ENCODE measurements around the gene OSTF1.

The OSTF1 gene

GRCh38 chr9:75120686-75121085 is 32.4 kb downstream of the OSTF1 start:
- DNase-seq (ENCODE audit: low read depth in 3 of 3) = no peak

- DNase-seq (ENCODE audit: low read depth in 3 of 3) = no peak
Observed at GRCh38 chr9:75121914-75122558, 33.7 kb downstream of the OSTF1 start.

- no peak for DNase-seq (ENCODE audit: low read depth in 3 of 3)
Observed at GRCh38 chr9:75123696-75124095, 35.4 kb downstream of the OSTF1 start.

GRCh38 chr9:75128535-75128934 is 40.2 kb downstream of the OSTF1 start:
- no peak for DNase-seq (ENCODE audit: low read depth in 3 of 3)

- DNase-seq (ENCODE audit: low read depth in 3 of 3) = no peak
Observed at GRCh38 chr9:75130172-75130571, 41.9 kb downstream of the OSTF1 start.

DNA sequence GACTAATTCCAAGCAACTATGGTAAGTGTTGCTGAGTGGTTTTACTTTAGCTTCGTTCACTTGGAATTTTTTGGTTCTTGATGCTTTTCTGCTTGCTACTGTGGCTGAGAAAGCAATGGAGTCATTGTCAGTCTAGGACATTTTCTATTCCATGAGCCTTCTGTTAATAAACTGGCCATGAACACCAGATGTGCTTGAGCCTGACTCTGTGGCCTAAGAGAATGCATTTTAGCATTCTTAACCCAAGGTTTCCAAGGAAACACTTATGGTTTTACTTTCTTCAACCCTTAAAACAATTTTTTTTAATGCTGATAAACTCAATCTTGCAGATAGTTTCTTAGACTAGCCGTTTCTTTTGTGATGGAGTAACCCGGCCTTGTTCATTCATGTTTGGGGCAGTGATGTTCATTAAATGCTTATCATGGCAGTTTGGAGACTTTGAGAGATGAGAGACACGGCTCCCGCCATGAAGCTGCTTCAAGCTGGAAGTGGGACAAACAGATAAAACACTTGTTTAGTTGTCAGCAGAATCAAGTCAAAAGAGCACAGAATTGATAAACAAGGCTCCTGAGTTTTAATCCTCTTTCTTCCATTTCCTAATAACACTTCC is 42.4 kb downstream of the OSTF1 start:
- no peak for DNase-seq (ENCODE audit: low read depth in 3 of 3)

DNA sequence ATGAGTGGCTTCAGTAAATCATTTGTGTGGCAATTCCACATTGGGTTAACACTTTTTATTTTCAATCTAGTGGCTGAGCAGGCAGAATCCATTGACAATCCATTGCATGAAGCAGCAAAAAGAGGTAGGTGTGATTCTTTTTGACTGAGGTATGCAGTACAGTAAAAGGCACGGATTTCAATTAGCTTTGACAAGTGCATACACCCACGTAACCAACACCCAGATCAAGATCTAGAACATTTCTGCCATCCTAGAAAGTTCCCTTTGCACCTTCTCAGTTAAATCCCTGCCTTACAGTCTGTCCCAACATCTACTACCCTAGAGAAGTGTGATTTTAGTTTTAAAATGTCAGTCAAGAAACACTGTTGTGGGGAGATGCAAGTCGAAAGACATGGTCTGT is 43.4 kb downstream of the OSTF1 start:
- no peak for DNase-seq (ENCODE audit: low read depth in 3 of 3)

DNA sequence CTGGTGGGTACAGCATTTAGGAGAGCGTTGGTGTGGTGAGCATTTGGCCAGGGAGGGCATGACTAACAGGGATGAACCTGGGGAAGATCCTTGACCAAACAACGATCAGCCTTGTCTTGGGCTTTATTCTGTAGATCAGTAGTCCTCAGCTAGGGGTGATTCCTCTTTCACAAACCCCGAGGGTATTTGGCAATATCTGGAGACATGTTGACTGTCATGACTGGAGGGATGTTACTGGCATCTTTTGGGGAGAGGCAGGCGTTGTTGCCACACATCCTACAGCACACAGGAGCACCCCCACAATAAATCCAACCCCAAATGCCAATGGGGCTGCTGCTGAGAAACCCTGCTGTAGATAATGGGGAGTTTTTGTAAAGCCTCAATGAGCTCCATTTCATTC is 43.9 kb downstream of the OSTF1 start:
- DNase-seq (ENCODE audit: low read depth in 3 of 3) = no peak

GRCh38 chr9:75133396-75133795 is 45.1 kb downstream of the OSTF1 start:
- DNase-seq (ENCODE audit: low read depth in 3 of 3) = no peak

- DNase-seq (ENCODE audit: low read depth in 3 of 3) = no peak
Observed at GRCh38 chr9:75134495-75134894, 46.2 kb downstream of the OSTF1 start.

DNA sequence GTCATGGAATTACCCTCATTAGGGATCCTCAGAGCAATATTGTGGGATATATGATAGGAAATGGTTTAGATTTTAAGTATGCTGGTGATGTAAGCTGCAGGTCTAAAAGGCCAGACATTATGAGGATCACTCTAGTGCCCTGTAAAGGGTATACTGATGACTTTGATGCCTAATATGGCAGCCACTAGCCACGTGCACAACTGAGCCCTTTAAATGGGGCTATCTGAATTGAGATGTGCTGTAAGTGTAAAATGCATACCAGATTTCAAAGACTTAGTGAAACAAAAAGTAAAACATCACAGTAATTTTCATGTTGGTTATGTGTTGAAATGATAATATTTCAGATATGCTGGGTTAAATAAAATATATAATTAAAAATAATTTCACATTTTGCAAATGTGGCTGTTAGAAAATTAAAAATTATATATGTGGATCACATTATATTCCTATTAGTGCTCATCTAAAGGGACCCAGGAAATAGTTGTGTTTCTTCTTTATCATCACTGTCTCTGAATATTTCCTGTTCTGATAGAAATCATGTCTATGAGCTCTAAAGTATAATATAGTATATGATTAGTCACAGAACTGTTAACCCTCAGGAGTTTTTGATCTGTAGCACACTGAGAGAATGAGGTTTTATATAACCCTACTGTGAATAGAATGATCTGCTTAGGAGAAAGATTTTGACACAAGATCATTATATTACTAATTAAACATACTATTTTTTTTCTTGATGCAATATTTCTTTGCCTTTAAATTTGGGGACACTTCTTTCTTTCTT is 50.1 kb downstream of the OSTF1 start:
- DNase-seq (ENCODE audit: low read depth in 3 of 3) = no peak

DNA sequence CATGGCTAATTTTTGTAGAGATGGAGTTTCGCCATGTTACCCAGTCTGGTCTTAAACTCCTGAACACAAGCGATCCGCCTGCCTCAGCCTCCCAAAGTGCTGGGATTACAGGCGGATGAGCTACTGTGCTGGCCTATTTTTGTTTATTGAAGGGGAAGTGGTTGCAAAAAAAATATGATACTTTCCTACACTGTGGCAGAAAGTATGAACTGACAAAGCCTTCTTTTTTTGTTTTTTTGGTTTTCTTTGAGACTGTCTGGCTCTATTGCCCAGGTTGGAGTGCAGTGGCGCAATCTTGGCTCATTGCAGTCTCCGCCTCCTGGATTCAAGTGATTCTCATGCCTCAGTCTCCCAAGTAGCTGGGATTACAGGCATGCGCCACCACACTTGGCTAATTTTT is 50.9 kb downstream of the OSTF1 start:
- DNase-seq (ENCODE audit: low read depth in 3 of 3) = no peak

GRCh38 chr9:75140261-75140660 is 51.9 kb downstream of the OSTF1 start:
- DNase-seq (ENCODE audit: low read depth in 3 of 3) = no peak

DNA sequence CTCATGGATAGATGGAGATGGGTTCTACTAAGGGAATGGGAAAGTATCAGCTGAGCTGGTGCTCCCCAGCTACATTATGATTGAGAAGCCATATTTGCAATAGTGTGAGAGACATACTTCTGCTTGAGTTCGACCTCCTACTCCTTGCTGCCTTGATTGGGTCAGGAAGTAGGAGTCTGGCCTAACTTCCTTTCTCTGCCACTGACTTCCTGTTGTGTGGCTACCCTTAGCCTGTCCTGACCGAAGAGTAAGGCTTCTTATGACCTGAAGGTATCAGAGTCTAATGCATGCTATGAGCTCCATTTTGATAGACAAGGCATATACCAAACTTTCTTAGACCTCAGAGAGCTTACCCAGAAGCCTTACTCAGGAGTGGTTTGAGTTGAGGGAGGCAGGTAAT is 53.9 kb downstream of the OSTF1 start:
- DNase-seq (ENCODE audit: low read depth in 3 of 3) = no peak

DNA sequence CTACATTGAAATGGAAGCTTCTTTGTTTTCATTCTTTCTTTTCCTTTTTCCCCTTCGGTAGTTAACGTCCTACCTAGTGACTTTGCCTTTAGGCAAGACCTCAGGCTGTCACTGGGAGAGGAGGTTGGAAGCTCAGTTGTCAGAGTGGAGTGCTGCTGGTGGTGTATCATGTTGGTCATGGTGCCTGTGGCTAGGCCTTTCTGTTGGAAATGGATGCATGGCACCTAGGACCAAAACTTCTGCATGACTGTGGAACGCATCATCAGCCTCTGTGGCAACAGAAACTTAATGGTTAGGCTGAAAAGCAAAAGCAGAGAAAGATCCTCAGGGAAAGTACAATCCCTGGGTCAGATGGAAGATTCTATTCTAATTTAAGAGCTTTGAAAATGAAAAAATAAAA is 57.9 kb downstream of the OSTF1 start:
- DNase-seq (ENCODE audit: low read depth in 3 of 3) = no peak

GRCh38 chr9:75147638-75148037 is 59.3 kb downstream of the OSTF1 start:
- no peak for DNase-seq (ENCODE audit: low read depth in 3 of 3)

- DNase-seq (ENCODE audit: low read depth in 3 of 3) = no peak
Observed at GRCh38 chr9:75148561-75148960, 60.2 kb downstream of the OSTF1 start.

GRCh38 chr9:75149841-75150241 is 61.5 kb downstream of the OSTF1 start:
- DNase-seq (ENCODE audit: low read depth in 3 of 3) = no peak

GRCh38 chr9:75150512-75150911 is 62.2 kb downstream of the OSTF1 start:
- no peak for DNase-seq (ENCODE audit: low read depth in 3 of 3)

- no peak for DNase-seq (ENCODE audit: low read depth in 3 of 3)
Observed at GRCh38 chr9:75152416-75152815, 64.1 kb downstream of the OSTF1 start.

DNA sequence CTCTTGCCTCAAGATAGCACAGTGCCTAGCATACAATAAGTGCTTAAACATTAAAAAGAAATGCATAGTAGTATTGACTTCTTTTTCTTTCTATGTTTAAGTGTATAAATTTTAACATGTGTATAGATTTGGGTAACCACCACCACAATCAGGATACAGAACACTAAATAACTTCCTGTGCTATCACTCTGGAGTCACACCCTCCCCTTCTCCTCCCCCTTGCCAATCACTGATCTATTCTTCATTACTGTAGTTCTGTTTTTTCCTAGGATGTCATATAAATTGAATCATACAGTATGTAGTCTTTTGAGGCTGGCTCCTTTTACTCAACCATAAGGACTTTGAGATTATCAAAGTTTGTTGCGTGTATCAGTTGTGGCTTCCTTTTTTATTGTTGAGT is 68.5 kb downstream of the OSTF1 start:
- no peak for DNase-seq (ENCODE audit: low read depth in 3 of 3)

DNA sequence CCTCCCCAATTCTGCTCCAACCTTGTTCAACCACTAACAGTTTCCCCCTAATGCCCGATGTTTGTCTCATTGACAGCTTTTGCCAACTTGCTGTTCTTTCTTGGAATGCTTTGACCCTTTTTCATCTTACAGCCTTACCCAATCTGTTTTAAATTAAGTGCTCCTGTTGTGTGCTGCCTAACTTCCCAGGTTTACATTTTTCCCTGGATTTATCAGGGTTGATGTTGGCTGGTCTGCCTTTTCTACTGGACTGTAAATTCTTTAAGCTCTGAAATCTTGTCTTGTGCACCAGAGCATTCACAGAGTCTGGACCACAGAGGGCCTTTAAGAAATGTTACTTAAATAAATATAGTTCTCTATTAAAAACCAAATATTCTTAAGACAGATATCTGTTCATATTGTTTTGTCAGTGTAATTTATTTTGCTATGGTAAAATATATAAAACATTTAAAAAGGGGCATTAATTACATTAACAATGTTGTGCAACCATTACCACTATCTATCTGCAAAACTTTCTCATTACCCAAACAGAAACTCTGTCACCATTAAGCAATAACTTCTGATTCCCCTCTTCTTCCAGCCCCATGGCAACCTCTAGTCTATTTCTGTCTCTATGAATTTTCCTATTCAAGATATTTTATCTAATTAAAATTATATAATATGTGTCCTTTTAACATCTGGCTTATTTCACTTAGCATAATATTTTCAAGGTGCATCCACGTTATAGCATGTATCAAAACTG is 73.0 kb downstream of the OSTF1 start:
- DNase-seq (ENCODE audit: low read depth in 3 of 3) = no peak
